Calu3 (cell line): ENCODE data around the gene KMT2D. TPM values are rescaled to one million over a fixed set of nuclear protein-coding genes. Genes with fewer than 3 reads are reported as not detected.

Source experiments
- BruUV-seq: library from RNA; stranded (reverse); fragments of 400-500 nt; replicated peaks from 2 replicates; lab custom pipeline; 2021; lab: Mats Ljungman, UMichigan
- CTCF ChIA-PET: fragments of 300-600 bp; sonication (Branson Sonifier 250); formaldehyde crosslinking; loops from one replicate; lab custom pipeline; 2022; ENCODE audit warnings: antibody characterized with exemption; lab: Charles Lee
- DNase-seq: peaks from one replicate; pipeline ENCODE4 v3.0.0; 2022
- H3K27ac Mint-ChIP-seq: one replicate; pipeline ENCODE4 v1.8.0; 2022; ENCODE audit warnings: mixed read lengths; ENCODE audit not compliant: unreplicated experiment
- H3K27me3 Mint-ChIP-seq: one replicate; pipeline ENCODE4 v1.8.0; 2022; ENCODE audit warnings: mixed read lengths; ENCODE audit not compliant: unreplicated experiment
- H3K36me3 Mint-ChIP-seq: one replicate; pipeline ENCODE4 v1.8.0; 2022; ENCODE audit warnings: mild to moderate bottlenecking, moderate library complexity, mixed read lengths; ENCODE audit not compliant: insufficient read depth, unreplicated experiment
- H3K4me1 Mint-ChIP-seq: one replicate; pipeline ENCODE4 v1.8.0; 2022; ENCODE audit warnings: mild to moderate bottlenecking, low read depth, mixed read lengths; ENCODE audit not compliant: unreplicated experiment
- H3K4me3 Mint-ChIP-seq: one replicate; pipeline ENCODE4 v1.8.0; 2022; ENCODE audit warnings: mild to moderate bottlenecking, low read depth, moderate library complexity, mixed read lengths; ENCODE audit not compliant: unreplicated experiment
- H3K9me3 Mint-ChIP-seq: one replicate; pipeline ENCODE4 v1.8.0; 2022; ENCODE audit warnings: low read depth, mixed read lengths; ENCODE audit not compliant: unreplicated experiment
- intact Hi-C: fragments of 100-400 bp; cut with micrococcal nuclease; formaldehyde crosslinking; loops from one replicate; pipeline ENCODE4 v1.10.0; 2022; ENCODE audit not compliant: unreplicated experiment
- total RNA-seq: library from RNA; stranded (reverse); gene quantifications from 2 replicates; pipeline ENCODE4 v1.2.3, GENCODE V29; 2022
- TF ChIP-seq, protein P1 (sequence below): fragments of 200-600 bp; IDR thresholded peaks from one replicate; pipeline ENCODE4 v1.8.0; 2022; ENCODE audit warnings: antibody characterized with exemption; ENCODE audit not compliant: unreplicated experiment

KMT2D gene
- total RNA-seq, 1 experiment from 2014 or later = 72.9 TPM

GRCh38 chr12:49025463-49025862 lies 35.1 kb downstream of the KMT2D start:
- no peak overlapping the region for H3K4me3 Mint-ChIP-seq
- CTCF ChIA-PET = no interaction called here
- H3K9me3 Mint-ChIP-seq = no peaks in the 10 kb centered on the region
- TF ChIP-seq, protein P1, sequence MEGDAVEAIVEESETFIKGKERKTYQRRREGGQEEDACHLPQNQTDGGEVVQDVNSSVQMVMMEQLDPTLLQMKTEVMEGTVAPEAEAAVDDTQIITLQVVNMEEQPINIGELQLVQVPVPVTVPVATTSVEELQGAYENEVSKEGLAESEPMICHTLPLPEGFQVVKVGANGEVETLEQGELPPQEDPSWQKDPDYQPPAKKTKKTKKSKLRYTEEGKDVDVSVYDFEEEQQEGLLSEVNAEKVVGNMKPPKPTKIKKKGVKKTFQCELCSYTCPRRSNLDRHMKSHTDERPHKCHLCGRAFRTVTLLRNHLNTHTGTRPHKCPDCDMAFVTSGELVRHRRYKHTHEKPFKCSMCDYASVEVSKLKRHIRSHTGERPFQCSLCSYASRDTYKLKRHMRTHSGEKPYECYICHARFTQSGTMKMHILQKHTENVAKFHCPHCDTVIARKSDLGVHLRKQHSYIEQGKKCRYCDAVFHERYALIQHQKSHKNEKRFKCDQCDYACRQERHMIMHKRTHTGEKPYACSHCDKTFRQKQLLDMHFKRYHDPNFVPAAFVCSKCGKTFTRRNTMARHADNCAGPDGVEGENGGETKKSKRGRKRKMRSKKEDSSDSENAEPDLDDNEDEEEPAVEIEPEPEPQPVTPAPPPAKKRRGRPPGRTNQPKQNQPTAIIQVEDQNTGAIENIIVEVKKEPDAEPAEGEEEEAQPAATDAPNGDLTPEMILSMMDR = no peak
- no peak overlapping the region for H3K27ac Mint-ChIP-seq
- no TSS peak for BruUV-seq
- H3K27me3 Mint-ChIP-seq = no peaks in the 10 kb centered on the region
- intact Hi-C loops = no loop called here
- no peak for DNase-seq
- peaks cover 35% of the 10 kb centered on the region for H3K36me3 Mint-ChIP-seq
- H3K4me1 Mint-ChIP-seq = no peaks in the 10 kb centered on the region

DNA sequence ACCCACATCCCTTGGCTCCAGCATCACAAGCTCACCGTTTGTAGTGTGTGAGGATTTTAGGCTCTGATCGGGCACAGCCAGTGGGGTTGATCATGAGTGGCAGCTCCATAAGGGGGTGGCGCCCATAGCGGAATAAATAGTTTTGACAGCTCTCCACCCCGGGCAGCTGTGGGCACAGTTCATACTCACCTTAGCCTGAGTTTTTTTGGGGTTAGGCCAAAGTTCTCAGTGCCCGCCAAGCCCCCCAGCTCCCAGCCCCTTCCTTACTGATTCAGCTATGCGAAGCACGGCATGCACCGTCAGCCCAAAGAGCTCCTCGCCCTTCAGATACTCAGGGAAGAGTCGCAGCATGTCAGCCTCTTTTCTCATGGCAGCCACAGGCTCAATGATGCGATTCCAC lies 36.1 kb downstream of the KMT2D start:
- TF ChIP-seq, protein P1 = no peak
- DNase-seq = no peak
- no TSS peak for BruUV-seq
- CTCF ChIA-PET = no interaction called here
- intact Hi-C loops = no loop called here
- H3K4me3 Mint-ChIP-seq = no peak overlapping the region
- no peaks in the 10 kb centered on the region for H3K9me3 Mint-ChIP-seq
- peaks cover 40% of the 10 kb centered on the region for H3K36me3 Mint-ChIP-seq
- no peaks in the 10 kb centered on the region for H3K27me3 Mint-ChIP-seq
- H3K27ac Mint-ChIP-seq = no peak overlapping the region
- no peaks in the 10 kb centered on the region for H3K4me1 Mint-ChIP-seq

DNA sequence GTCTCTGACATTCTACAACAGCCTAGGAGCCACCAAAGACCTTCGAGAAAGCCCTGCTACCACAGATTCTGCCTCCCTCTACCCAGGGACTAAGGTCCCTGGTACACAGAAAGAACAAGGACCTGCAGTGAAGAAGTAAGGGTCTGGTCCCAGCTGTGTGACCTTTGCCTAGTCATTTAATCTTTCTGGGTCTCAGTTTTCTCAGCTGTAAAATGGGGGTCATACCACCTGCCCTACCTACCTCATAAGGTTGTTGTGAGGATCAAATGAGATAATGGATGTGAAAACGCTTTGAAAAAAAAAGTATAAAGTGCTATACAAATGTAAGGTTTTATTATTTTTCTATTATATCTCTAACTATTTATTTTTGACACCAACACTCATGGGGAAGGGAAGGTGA lies 36.8 kb downstream of the KMT2D start:
- H3K4me3 Mint-ChIP-seq = no peak overlapping the region
- H3K9me3 Mint-ChIP-seq = no peaks in the 10 kb centered on the region
- no peak for DNase-seq
- no peak overlapping the region for H3K27ac Mint-ChIP-seq
- CTCF ChIA-PET = no interaction called here
- intact Hi-C loops = no loop called here
- BruUV-seq = no TSS peak
- peaks cover 44% of the 10 kb centered on the region for H3K36me3 Mint-ChIP-seq
- no peaks in the 10 kb centered on the region for H3K27me3 Mint-ChIP-seq
- H3K4me1 Mint-ChIP-seq = no peaks in the 10 kb centered on the region
- TF ChIP-seq, protein P1 = no peak

- intact Hi-C loops = no loop called here
- TF ChIP-seq, protein P1 = no peak
- Mint-ChIP-seq H3K4me1 (no peaks in the 10 kb centered on the region), H3K36me3 (peaks cover 51% of the 10 kb centered on the region), H3K27me3 (no peaks in the 10 kb centered on the region), H3K9me3 (no peaks in the 10 kb centered on the region), H3K27ac (no peak overlapping the region), H3K4me3 (no peak overlapping the region)
- BruUV-seq = no TSS peak
- DNase-seq = no peak
- CTCF ChIA-PET = no interaction called here
These were observed 37.9 kb downstream of the KMT2D start for GRCh38 chr12:49022558-49023178.
